Amygdala (tissue), 56 donors: ENCODE results near the gene OR11H12.
"Not testable (repeated sequence)": the region's sequence is repeated elsewhere in the genome, so short reads cannot be mapped to it uniquely, and the experiment has no call there.

Source experiments
- DNase-seq, 56 donors: peaks; one replicate each; lab custom pipeline; 2025; lab: John Stamatoyannopoulos, UW

OR11H12 gene, protein sequence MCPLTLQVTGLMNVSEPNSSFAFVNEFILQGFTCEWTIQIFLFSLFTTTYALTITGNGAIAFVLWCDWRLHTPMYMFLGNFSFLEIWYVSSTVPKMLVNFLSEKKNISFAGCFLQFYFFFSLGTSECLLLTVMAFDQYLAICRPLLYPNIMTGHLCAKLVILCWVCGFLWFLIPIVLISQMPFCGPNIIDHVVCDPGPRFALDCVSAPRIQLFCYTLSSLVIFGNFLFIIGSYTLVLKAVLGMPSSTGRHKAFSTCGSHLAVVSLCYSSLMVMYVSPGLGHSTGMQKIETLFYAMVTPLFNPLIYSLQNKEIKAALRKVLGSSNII

DNA sequence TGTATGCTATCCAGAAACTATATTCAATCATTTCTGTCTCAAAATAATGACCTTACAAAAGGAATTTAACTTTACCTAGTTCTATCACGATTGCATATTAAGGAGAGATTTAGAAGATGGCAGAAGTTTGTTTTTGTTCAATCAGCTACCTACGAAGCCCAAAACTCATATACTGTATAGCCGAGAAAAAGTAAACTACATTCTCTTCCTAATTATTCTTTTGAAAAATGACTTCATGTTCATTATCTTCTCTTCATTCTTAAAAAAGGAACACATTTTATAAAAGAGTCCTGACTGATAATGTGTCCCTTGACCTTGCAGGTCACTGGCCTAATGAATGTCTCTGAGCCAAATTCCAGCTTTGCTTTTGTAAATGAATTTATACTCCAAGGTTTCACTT, at the start of gene OR11H12:
Gene OR11H12 (plus strand): TSS at position 301 of the 400 bp plus-strand sequence. CDS start 0 bp downstream, at position 301.
- DNase-seq = not testable (repeated sequence)

- not testable (repeated sequence) for DNase-seq
Measured at GRCh38 chr14:18582908-18583307, 18.0 kb upstream of the OR11H12 start.

GRCh38 chr14:18626610-18627213, 25.8 kb downstream of the OR11H12 start:
- not testable (repeated sequence) for DNase-seq

DNA sequence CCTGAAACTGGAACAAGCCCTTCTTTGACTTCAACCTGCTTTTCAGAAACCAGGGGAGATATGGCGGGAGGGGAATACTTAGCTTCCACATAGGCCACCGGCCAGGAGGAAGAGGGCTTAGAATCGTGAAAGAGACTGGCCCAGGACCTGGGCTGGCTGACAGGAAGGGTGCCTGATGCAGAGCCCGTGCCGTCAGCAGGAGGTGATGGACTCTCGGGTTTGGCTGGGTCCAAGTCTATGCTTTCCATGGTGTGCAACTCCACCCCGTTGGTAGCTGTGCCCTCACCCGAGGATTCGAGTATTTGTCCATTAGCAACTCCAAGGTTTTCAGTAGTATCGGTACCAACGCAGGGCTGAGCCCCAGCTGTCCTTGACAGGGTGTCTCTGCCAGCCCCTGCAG, 35.1 kb downstream of the OR11H12 start:
- DNase-seq = not testable (repeated sequence)

GRCh38 chr14:18638032-18638431, 37.1 kb downstream of the OR11H12 start:
- DNase-seq = not testable (repeated sequence)

GRCh38 chr14:18638785-18639184, 37.9 kb downstream of the OR11H12 start:
- DNase-seq = not testable (repeated sequence)

- not testable (repeated sequence) for DNase-seq
Measured at GRCh38 chr14:18646075-18646730, 45.3 kb downstream of the OR11H12 start.
